Measurements from ENCODE around the gene HOXD12.

The HOXD12 gene

GRCh38 chr2:176142281-176142680 lies 42.7 kb downstream of the HOXD12 start:
- Histone ChIP-seq H3K4me2 (no peak overlapping the region), H4K20me1 (no peaks in the 10 kb centered on the region), H3K4me1 (no peaks in the 10 kb centered on the region), H3K9ac (no peak overlapping the region), H3K9me3 (replicated peaks in 1 of 11) (peaks cover 5 to 36% (median 27%) of the 10 kb centered on the region in 11 experiments; a peak in 20 of 22 replicates), H3K27ac (no peak overlapping the region), H3K36me3 (no peaks in the 10 kb centered on the region), H3K27me3 (peaks cover 49 to 86% (median 62%) of the 10 kb centered on the region in 11 experiments), H3K4me3 (no peak overlapping the region)
- no peak for TF ChIP-seq Cebpa-rat (IDR thresholded peaks at IDR 0.05)

- Histone ChIP-seq H3K36me3 (no peaks in the 10 kb centered on the region), H3K27ac (no peak overlapping the region), H3K4me1 (no peaks in the 10 kb centered on the region), H3K27me3 (peaks cover 50 to 86% (median 64%) of the 10 kb centered on the region in 11 experiments), H3K9me3 (replicated peaks in 1 of 11) (peaks cover 30 to 43% (median 39%) of the 10 kb centered on the region in 11 experiments), H4K20me1 (no peaks in the 10 kb centered on the region; a peak in 1 of 22 replicates), H3K4me3 (no peak overlapping the region), H3K4me2 (no peak overlapping the region), H3K9ac (no peak overlapping the region)
- TF ChIP-seq Cebpa-rat (IDR thresholded peaks at IDR 0.05): no peak
Measured at GRCh38 chr2:176145085-176145969, 45.7 kb downstream of the HOXD12 start.

DNA sequence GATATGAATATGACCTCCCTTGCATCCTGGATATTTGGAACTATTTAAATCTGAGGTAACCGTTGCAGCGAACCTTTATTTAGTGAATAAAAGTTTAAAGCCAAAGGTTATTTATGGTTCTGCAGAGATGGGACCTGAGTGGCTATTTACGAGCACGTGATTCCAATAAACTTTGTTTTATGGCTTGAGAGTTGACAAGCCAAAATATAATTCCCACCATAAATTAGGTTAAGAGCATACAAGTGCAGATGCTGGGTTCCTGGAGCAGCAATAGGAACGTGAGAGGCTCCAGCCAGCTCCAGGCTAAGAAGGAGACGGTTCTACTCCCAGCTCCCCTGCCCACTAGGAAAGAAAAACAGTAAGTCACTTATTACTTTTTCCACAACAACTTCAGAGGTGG lies 46.5 kb downstream of the HOXD12 start:
- Histone ChIP-seq H4K20me1 (no peaks in the 10 kb centered on the region; a peak in 2 of 22 replicates), H3K27ac (no peak overlapping the region), H3K4me2 (no peak overlapping the region), H3K9me3 (replicated peaks in 1 of 11) (peaks cover 29 to 43% (median 39%) of the 10 kb centered on the region in 11 experiments), H3K4me3 (no peak overlapping the region), H3K36me3 (no peaks in the 10 kb centered on the region), H3K27me3 (peaks cover 52 to 86% (median 64%) of the 10 kb centered on the region in 11 experiments), H3K4me1 (no peaks in the 10 kb centered on the region), H3K9ac (no peak overlapping the region)
- no peak for TF ChIP-seq Cebpa-rat (IDR thresholded peaks at IDR 0.05)

DNA sequence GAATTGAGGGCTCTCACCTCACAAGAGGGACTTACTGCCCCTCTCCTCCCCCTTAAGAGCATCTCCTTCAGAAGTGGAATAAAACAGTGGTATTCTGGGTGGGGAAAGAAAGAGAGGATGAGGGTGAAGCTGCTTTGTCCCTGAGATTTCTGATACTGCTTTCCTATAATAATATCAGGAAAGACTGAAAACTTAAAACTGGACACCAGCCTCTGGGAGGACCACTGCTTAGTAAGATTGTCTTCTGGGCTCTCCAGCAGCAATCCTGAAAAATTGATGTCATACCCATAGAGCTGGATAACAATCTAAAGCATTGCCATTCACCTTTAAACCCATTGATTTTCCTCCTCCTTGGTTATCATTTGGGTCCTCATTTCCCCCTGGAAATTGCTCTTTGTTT lies 47.0 kb downstream of the HOXD12 start:
- Histone ChIP-seq H3K4me1 (no peaks in the 10 kb centered on the region), H3K4me2 (no peak overlapping the region), H3K27ac (no peak overlapping the region), H3K27me3 (peaks cover 55 to 86% (median 68%) of the 10 kb centered on the region in 11 experiments), H3K4me3 (no peak overlapping the region), H3K9me3 (replicated peaks in 1 of 11) (peaks cover 32 to 47% (median 44%) of the 10 kb centered on the region in 11 experiments), H3K36me3 (no peaks in the 10 kb centered on the region), H4K20me1 (no peaks in the 10 kb centered on the region; a peak in 2 of 22 replicates), H3K9ac (no peak overlapping the region)
- no peak for TF ChIP-seq Cebpa-rat (IDR thresholded peaks at IDR 0.05)

DNA sequence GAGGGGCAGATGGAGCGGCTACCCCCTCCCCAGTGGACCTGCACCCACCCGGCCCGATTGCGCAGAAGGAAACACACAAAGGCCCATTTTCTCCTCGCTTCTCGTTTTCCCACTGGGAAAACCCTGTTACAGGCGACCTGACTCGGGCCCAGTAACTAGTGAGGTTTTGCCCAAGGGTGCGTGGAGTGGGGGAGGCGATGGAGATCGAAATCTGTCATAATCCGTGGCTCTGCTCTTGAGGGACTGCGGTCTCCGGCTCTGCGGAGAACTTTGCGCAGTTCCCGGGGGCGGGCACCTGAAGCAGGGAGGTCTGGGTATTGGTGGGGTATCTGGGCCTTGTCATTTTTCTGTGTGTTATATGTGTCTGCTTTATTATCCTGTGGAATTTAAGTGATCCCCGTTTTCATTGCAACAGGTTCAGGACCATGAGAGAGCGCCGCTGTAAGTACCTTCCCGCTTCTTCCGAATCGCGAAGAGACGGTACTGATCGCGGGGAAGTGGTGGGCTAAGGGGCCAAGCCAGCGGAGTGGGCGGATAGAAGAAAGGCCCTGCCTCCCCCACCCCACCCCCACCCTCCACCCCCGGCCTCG lies 47.7 kb downstream of the HOXD12 start:
- Histone ChIP-seq H3K9ac (no peak overlapping the region), H3K4me3 (no peak overlapping the region), H3K4me2 (no peak overlapping the region), H3K9me3 (replicated peaks in 1 of 11) (peaks cover 35 to 51% (median 48%) of the 10 kb centered on the region in 11 experiments), H3K4me1 (no peaks in the 10 kb centered on the region), H3K27me3 (peaks cover 61 to 92% (median 74%) of the 10 kb centered on the region in 11 experiments), H4K20me1 (no peaks in the 10 kb centered on the region; a peak in 2 of 22 replicates), H3K36me3 (no peaks in the 10 kb centered on the region), H3K27ac (no peak overlapping the region)
- no peak for TF ChIP-seq Cebpa-rat (IDR thresholded peaks at IDR 0.05)

DNA sequence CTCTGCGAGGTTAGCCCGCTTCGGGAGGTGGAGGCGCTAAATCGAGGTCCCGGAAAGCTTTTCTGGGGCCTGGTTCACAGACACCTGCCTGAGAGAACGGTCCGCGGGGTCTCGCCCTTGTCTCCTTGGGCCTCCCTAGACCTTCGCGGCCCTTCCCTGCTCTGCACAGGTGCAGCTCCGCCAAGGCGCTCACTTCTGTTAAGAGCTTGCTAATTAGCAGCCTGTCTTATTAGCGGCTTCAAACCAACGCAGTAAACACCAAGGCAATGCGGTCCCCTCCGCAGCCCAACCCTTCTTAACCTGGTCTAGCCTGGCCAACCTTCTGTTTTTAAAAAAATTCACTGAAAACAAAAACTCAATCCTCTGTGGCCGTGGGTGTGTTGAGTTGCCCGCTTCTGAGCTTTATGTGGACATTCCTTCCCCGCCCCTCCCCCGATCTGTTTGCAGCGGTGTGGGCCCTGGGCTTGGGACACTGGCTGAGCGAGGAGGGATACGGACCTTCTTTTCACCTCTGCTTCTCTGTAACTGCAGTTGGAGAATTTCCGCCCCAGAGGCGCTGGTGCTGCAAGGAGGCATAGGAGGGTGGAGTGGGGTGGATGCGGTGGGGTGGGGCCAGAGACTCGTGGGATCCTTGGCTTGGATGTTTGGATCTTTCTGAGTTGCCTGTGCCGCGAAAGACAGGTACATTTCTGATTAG lies 48.4 kb downstream of the HOXD12 start:
- peaks cover 67 to 92% (median 81%) of the 10 kb centered on the region in 11 experiments for H3K27me3 ChIP-seq
- H3K9ac ChIP-seq: no peak overlapping the region
- H3K4me1 ChIP-seq: no peaks in the 10 kb centered on the region
- no peak overlapping the region for H3K27ac ChIP-seq
- H3K4me3 ChIP-seq: no peak overlapping the region
- H3K36me3 ChIP-seq: no peaks in the 10 kb centered on the region
- no peak for TF ChIP-seq Cebpa-rat (IDR thresholded peaks at IDR 0.05)
- peaks cover 35 to 57% (median 53%) of the 10 kb centered on the region in 11 experiments for H3K9me3 ChIP-seq (replicated peaks in 1 of 11)
- H3K4me2 ChIP-seq: no peak overlapping the region
- no peaks in the 10 kb centered on the region; a peak in 2 of 22 replicates for H4K20me1 ChIP-seq

GRCh38 chr2:176148751-176149421 lies 49.3 kb downstream of the HOXD12 start:
- no peaks in the 10 kb centered on the region; a peak in 2 of 22 replicates for H4K20me1 ChIP-seq
- no peaks in the 10 kb centered on the region for H3K36me3 ChIP-seq
- TF ChIP-seq Cebpa-rat (IDR thresholded peaks at IDR 0.05): no peak
- H3K4me2 ChIP-seq: no peak overlapping the region
- H3K27ac ChIP-seq: no peak overlapping the region
- H3K4me1 ChIP-seq: no peaks in the 10 kb centered on the region
- H3K4me3 ChIP-seq: no peak overlapping the region
- peaks cover 35 to 57% (median 53%) of the 10 kb centered on the region in 11 experiments for H3K9me3 ChIP-seq (replicated peaks in 1 of 11)
- no peak overlapping the region for H3K9ac ChIP-seq
- peaks cover 75 to 93% (median 89%) of the 10 kb centered on the region in 11 experiments for H3K27me3 ChIP-seq

GRCh38 chr2:176149481-176149938 lies 49.9 kb downstream of the HOXD12 start:
- Histone ChIP-seq H3K9ac (no peak overlapping the region), H3K9me3 (replicated peaks in 1 of 11) (peaks cover 35 to 57% (median 54%) of the 10 kb centered on the region in 11 experiments), H4K20me1 (no peaks in the 10 kb centered on the region; a peak in 2 of 22 replicates), H3K27me3 (peaks cover 82 to 99% (median 96%) of the 10 kb centered on the region in 11 experiments), H3K27ac (no peak overlapping the region), H3K4me1 (no peaks in the 10 kb centered on the region), H3K4me3 (no peak overlapping the region), H3K36me3 (no peaks in the 10 kb centered on the region), H3K4me2 (no peak overlapping the region)
- TF ChIP-seq Cebpa-rat (IDR thresholded peaks at IDR 0.05): no peak
